Measurements from ENCODE around the gene ABCD3.

ABCD3 gene

GRCh38 chr1:94463765-94464330 is 45.7 kb downstream of the ABCD3 start:
- no peak for DNase-seq (ENCODE audit: low spot score)
- no peak overlapping the region for H2BK120ac ChIP-seq (ENCODE audit: low read depth, low read length)
- H3K18ac ChIP-seq (ENCODE audit: low read length), result no peak overlapping the region
- no CpG with 5 or more reads among the region's 3 CpGs for WGBS, 2 donors (ENCODE audit: extremely low coverage in 2 of 2, insufficient read length in 2 of 2, insufficient replicate concordance in 1 of 2)
- H3K36me3 ChIP-seq (replicated peaks in 1 of 2; ENCODE audit: control insufficient read depth in 2 of 2, insufficient read depth in 2 of 2, low read length in 2 of 2), result peaks cover 7 to 63% of the 10 kb centered on the region in 2 donors
- H2AFZ ChIP-seq (ENCODE audit: low read length), result no peak overlapping the region
- H4K91ac ChIP-seq (ENCODE audit: low read depth, low read length, poor library complexity), result no peak overlapping the region
- H3K4ac ChIP-seq (ENCODE audit: low read length), result no peak overlapping the region
- no peak overlapping the region for H3K4me3 ChIP-seq (ENCODE audit: low read length in 2 of 2)
- H3K9ac ChIP-seq (ENCODE audit: low read depth, low read length, poor library complexity), result no peak overlapping the region
- H3K4me1 ChIP-seq (ENCODE audit: control insufficient read depth in 2 of 2, insufficient read depth in 1 of 2, low read depth in 1 of 2, low read length in 2 of 2), result no peaks in the 10 kb centered on the region
- H4K8ac ChIP-seq (ENCODE audit: low read depth, low read length), result no peak overlapping the region
- no peak overlapping the region for H3K27ac ChIP-seq (replicated peaks; ENCODE audit: low read length)
- H3K23ac ChIP-seq (ENCODE audit: low read depth, low read length, poor library complexity), result no peak overlapping the region
- H2BK12ac ChIP-seq (ENCODE audit: low read length), result no peak overlapping the region
- no peaks in the 10 kb centered on the region for H3K27me3 ChIP-seq (ENCODE audit: control insufficient read depth in 3 of 3, insufficient read depth in 3 of 3, low read depth in 1 of 3, low read length in 3 of 3)
- no peak overlapping the region for H3K14ac ChIP-seq (ENCODE audit: low read length)
- H2BK5ac ChIP-seq (ENCODE audit: low read length), result no peak overlapping the region
- peaks cover 4 to 8% of the 10 kb centered on the region in 2 donors for H3K9me3 ChIP-seq (replicated peaks in 1 of 2; ENCODE audit: control insufficient read depth in 2 of 2, insufficient read depth in 1 of 2, low read depth in 1 of 2, low read length in 2 of 2)
- H3K79me1 ChIP-seq (ENCODE audit: low read depth, low read length), result no peaks in the 10 kb centered on the region
- H2BK15ac ChIP-seq (ENCODE audit: low read length), result no peak overlapping the region
- no peak overlapping the region for H2AK5ac ChIP-seq (ENCODE audit: low read depth, low read length)
- H3K4me2 ChIP-seq (ENCODE audit: insufficient read depth, low read length, poor library complexity, severe bottlenecking), result no peak overlapping the region

DNA sequence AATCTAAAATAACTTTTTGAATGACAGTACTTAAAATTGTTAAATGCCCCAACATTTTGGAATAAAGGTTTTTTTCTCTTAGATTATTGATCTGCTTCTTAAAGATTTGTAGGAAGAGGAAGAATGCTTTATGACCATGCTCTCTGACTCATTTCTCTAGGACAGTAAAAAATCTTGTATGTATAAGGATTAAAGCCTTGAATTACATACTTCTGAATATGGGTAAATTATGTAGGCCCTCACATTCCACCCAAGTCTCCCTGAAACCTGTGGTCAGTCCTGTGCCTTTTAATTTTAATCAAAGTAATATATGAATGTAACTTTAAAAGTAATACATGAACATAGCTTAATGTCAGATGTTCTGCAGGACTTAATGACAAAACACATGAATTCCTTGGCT is 50.5 kb downstream of the ABCD3 start:
- no peak overlapping the region for H2BK120ac ChIP-seq (ENCODE audit: low read depth, low read length)
- H2AK5ac ChIP-seq (ENCODE audit: low read depth, low read length), result no peak overlapping the region
- H3K18ac ChIP-seq (ENCODE audit: low read length), result no peak overlapping the region
- no peak overlapping the region for H3K27ac ChIP-seq (replicated peaks; ENCODE audit: low read length)
- no peak overlapping the region for H3K4me2 ChIP-seq (ENCODE audit: insufficient read depth, low read length, poor library complexity, severe bottlenecking)
- H3K4me1 ChIP-seq (ENCODE audit: control insufficient read depth in 2 of 2, insufficient read depth in 1 of 2, low read depth in 1 of 2, low read length in 2 of 2), result no peaks in the 10 kb centered on the region
- no peak overlapping the region for H2BK15ac ChIP-seq (ENCODE audit: low read length)
- H3K9me3 ChIP-seq (replicated peaks in 1 of 2; ENCODE audit: control insufficient read depth in 2 of 2, insufficient read depth in 1 of 2, low read depth in 1 of 2, low read length in 2 of 2), result peaks cover 0 to 1% of the 10 kb centered on the region in 2 donors
- no peak overlapping the region for H2BK12ac ChIP-seq (ENCODE audit: low read length)
- no peaks in the 10 kb centered on the region for H3K27me3 ChIP-seq (ENCODE audit: control insufficient read depth in 3 of 3, insufficient read depth in 3 of 3, low read depth in 1 of 3, low read length in 3 of 3)
- no peak overlapping the region for H3K9ac ChIP-seq (ENCODE audit: low read depth, low read length, poor library complexity)
- H2BK5ac ChIP-seq (ENCODE audit: low read length), result no peak overlapping the region
- no peak overlapping the region for H4K8ac ChIP-seq (ENCODE audit: low read depth, low read length)
- no peak overlapping the region for H3K23ac ChIP-seq (ENCODE audit: low read depth, low read length, poor library complexity)
- no peak for DNase-seq (ENCODE audit: low spot score)
- no peak overlapping the region for H3K14ac ChIP-seq (ENCODE audit: low read length)
- H3K36me3 ChIP-seq (replicated peaks in 1 of 2; ENCODE audit: control insufficient read depth in 2 of 2, insufficient read depth in 2 of 2, low read length in 2 of 2), result peaks cover 4 to 59% of the 10 kb centered on the region in 2 donors
- H4K91ac ChIP-seq (ENCODE audit: low read depth, low read length, poor library complexity), result no peak overlapping the region
- no peak overlapping the region for H3K4me3 ChIP-seq (ENCODE audit: low read length in 2 of 2)
- no peaks in the 10 kb centered on the region for H3K79me1 ChIP-seq (ENCODE audit: low read depth, low read length)
- H3K4ac ChIP-seq (ENCODE audit: low read length), result no peak overlapping the region
- no peak overlapping the region for H2AFZ ChIP-seq (ENCODE audit: low read length)

- H3K4me1 ChIP-seq (ENCODE audit: control insufficient read depth in 2 of 2, insufficient read depth in 1 of 2, low read depth in 1 of 2, low read length in 2 of 2), result no peaks in the 10 kb centered on the region
- H2BK15ac ChIP-seq (ENCODE audit: low read length), result no peak overlapping the region
- H2BK12ac ChIP-seq (ENCODE audit: low read length), result no peak overlapping the region
- no CpG with 5 or more reads among the region's 2 CpGs for WGBS, 2 donors (ENCODE audit: extremely low coverage in 2 of 2, insufficient read length in 2 of 2, insufficient replicate concordance in 1 of 2)
- H3K4me2 ChIP-seq (ENCODE audit: insufficient read depth, low read length, poor library complexity, severe bottlenecking), result no peak overlapping the region
- H2BK5ac ChIP-seq (ENCODE audit: low read length), result no peak overlapping the region
- no peaks in the 10 kb centered on the region for H3K9me3 ChIP-seq (replicated peaks in 1 of 2; ENCODE audit: control insufficient read depth in 2 of 2, insufficient read depth in 1 of 2, low read depth in 1 of 2, low read length in 2 of 2)
- H3K4ac ChIP-seq (ENCODE audit: low read length), result no peak overlapping the region
- no peak overlapping the region for H3K18ac ChIP-seq (ENCODE audit: low read length)
- H4K91ac ChIP-seq (ENCODE audit: low read depth, low read length, poor library complexity), result no peak overlapping the region
- no peak for DNase-seq (ENCODE audit: low spot score)
- no peak overlapping the region for H3K14ac ChIP-seq (ENCODE audit: low read length)
- H3K79me1 ChIP-seq (ENCODE audit: low read depth, low read length), result no peaks in the 10 kb centered on the region
- no peak overlapping the region for H3K4me3 ChIP-seq (ENCODE audit: low read length in 2 of 2)
- no peak overlapping the region for H3K27ac ChIP-seq (replicated peaks; ENCODE audit: low read length)
- H2AK5ac ChIP-seq (ENCODE audit: low read depth, low read length), result no peak overlapping the region
- H2BK120ac ChIP-seq (ENCODE audit: low read depth, low read length), result no peak overlapping the region
- no peak overlapping the region for H4K8ac ChIP-seq (ENCODE audit: low read depth, low read length)
- no peak overlapping the region for H2AFZ ChIP-seq (ENCODE audit: low read length)
- H3K27me3 ChIP-seq (ENCODE audit: control insufficient read depth in 3 of 3, insufficient read depth in 3 of 3, low read depth in 1 of 3, low read length in 3 of 3), result no peaks in the 10 kb centered on the region
- no peak overlapping the region for H3K23ac ChIP-seq (ENCODE audit: low read depth, low read length, poor library complexity)
- peaks cover 0 to 48% of the 10 kb centered on the region in 2 donors for H3K36me3 ChIP-seq (replicated peaks in 1 of 2; ENCODE audit: control insufficient read depth in 2 of 2, insufficient read depth in 2 of 2, low read length in 2 of 2)
- no peak overlapping the region for H3K9ac ChIP-seq (ENCODE audit: low read depth, low read length, poor library complexity)
Measured at GRCh38 chr1:94471271-94471670, 53.1 kb downstream of the ABCD3 start.

DNA sequence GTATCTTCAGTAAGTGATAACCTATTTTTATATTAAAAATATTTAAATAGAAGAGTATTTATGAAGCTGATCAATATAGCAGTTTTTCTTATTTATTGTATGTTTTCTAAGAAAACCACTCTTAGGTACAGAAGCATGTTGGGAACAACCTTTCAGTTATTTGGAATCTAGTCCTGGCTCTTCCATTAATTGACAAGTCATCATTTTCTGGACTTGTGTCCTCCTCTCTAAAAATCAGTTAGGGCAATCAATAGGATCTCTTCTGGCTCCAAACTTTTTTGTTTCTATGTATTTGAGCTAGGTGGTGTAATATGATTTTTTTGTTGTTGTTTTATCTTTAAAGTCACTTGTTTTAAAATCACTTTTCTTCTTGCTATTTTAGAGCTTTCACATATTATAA is 57.0 kb downstream of the ABCD3 start:
- Histone ChIP-seq H3K4me1 (ENCODE audit: control insufficient read depth in 2 of 2, insufficient read depth in 1 of 2, low read depth in 1 of 2, low read length in 2 of 2) (no peaks in the 10 kb centered on the region), H4K91ac (ENCODE audit: low read depth, low read length, poor library complexity) (no peak overlapping the region), H2BK12ac (ENCODE audit: low read length) (no peak overlapping the region)

More for the DNA sequence above, 57.0 kb downstream of the ABCD3 start:
- Histone ChIP-seq H2AFZ (ENCODE audit: low read length) (no peak overlapping the region), H3K4me2 (ENCODE audit: insufficient read depth, low read length, poor library complexity, severe bottlenecking) (no peak overlapping the region), H3K36me3 (replicated peaks in 1 of 2; ENCODE audit: control insufficient read depth in 2 of 2, insufficient read depth in 2 of 2, low read length in 2 of 2) (peaks cover 0 to 45% of the 10 kb centered on the region in 2 donors), H3K23ac (ENCODE audit: low read depth, low read length, poor library complexity) (no peak overlapping the region), H3K27me3 (ENCODE audit: control insufficient read depth in 3 of 3, insufficient read depth in 3 of 3, low read depth in 1 of 3, low read length in 3 of 3) (no peaks in the 10 kb centered on the region), H3K79me1 (ENCODE audit: low read depth, low read length) (no peaks in the 10 kb centered on the region), H3K4me3 (ENCODE audit: low read length in 2 of 2) (no peak overlapping the region), H3K14ac (ENCODE audit: low read length) (no peak overlapping the region), H3K27ac (replicated peaks; ENCODE audit: low read length) (no peak overlapping the region), H2AK5ac (ENCODE audit: low read depth, low read length) (no peak overlapping the region), H3K18ac (ENCODE audit: low read length) (no peak overlapping the region), H4K8ac (ENCODE audit: low read depth, low read length) (no peak overlapping the region), H2BK120ac (ENCODE audit: low read depth, low read length) (no peak overlapping the region), H3K9me3 (replicated peaks in 1 of 2; ENCODE audit: control insufficient read depth in 2 of 2, insufficient read depth in 1 of 2, low read depth in 1 of 2, low read length in 2 of 2) (no peaks in the 10 kb centered on the region), H2BK15ac (ENCODE audit: low read length) (no peak overlapping the region), H3K4ac (ENCODE audit: low read length) (no peak overlapping the region), H2BK5ac (ENCODE audit: low read length) (no peak overlapping the region), H3K9ac (ENCODE audit: low read depth, low read length, poor library complexity) (no peak overlapping the region)
- DNase-seq (ENCODE audit: low spot score), result no peak
